ELF-1 (cell line): ENCODE measurements around the gene TSPAN3.

ENCODE experiments used
- DNase-seq: peaks from one replicate; pipeline ENCODE4 v3.0.0-alpha.2; 2016; ENCODE audit warnings: low read depth, low spot score

TSPAN3 gene

GRCh38 chr15:77070495-77071304 lies at the start of gene TSPAN3:
TSS of gene TSPAN3 (minus strand) at chr15:77071109. CDS start at chr15:77070954, 155 bp downstream.
- peak; percentile 95 for DNase-seq

DNA sequence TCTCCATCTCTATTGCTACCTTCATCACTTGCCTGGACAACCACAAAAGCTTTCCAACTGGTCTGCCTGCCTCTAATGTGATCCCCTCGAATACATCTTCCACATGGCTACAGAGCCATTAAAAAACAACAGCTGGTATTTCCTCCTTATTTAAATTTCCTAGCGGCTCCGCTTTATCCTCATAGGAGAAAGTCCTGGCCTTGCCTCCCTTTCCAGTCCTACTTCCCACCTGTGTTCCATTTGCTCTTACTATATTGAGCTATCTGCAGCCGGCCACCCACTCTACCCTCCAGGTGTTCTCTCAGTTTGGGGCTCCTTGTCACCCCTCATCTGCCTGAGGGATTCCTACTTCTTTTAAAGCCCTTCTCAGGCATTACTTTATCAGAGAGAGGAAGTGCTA lies 49.7 kb upstream of the TSPAN3 start:
- DNase-seq = no peak

DNA sequence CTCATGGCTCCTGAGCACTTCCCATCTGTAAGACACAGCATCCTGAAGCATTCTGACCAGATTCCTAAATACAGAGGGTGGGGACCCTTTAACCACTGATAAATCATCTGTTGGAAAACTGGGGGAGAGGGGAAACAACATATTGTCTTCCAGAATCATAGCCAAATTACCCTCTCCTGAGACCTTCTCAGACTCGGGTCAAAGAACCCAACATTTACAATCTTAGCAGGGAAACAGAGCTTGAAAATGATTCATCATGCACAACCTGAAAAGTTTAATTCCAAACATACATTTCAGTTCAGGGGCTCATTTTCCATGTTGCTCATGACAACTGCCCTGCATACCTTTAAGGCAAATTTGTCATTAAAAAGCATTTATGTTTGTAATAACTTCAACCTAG lies 48.5 kb upstream of the TSPAN3 start:
- DNase-seq = no peak

DNA sequence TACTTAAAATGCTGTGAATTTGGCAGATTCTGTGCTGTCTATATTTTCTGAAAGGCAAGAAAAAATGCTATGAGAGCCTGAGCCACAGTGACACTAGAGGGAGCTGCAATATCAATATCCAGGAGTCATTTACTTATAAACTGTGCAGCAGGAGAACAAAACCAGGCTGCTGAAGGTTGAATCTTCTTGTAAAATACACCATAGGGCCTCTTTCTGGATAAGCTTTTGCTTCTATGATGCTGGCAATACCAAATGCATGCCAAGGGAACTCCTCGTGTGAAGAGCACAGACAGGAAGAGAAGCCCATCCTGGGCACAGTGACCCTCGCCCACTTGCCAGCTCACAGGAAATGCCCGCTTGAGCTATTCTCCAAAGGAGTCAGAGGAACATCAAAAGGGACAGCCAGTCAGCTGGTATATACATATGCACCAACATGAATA lies 48.0 kb upstream of the TSPAN3 start:
- no peak for DNase-seq

DNA sequence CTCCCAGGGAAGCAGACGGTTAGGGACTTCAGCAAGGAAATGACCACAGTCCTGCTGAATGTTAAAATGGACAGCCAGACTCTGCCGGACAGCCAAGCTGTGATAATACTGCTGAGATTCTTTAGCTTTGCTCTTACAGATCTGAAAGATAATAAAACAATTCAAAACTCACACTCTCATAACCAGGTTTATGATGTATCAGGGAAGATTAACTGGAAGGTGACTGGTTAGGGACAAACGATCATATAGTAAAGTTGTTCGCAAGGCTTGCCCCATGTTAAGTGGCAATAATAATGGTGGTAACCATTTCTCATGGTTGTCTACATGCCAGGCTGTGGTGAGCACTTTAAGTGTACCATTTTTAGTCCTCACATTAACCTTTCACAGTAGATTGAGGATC lies 44.3 kb upstream of the TSPAN3 start:
- no peak for DNase-seq

- DNase-seq = peak; percentile 34
Observed at GRCh38 chr15:77112838-77113504, 42.1 kb upstream of the TSPAN3 start.

DNA sequence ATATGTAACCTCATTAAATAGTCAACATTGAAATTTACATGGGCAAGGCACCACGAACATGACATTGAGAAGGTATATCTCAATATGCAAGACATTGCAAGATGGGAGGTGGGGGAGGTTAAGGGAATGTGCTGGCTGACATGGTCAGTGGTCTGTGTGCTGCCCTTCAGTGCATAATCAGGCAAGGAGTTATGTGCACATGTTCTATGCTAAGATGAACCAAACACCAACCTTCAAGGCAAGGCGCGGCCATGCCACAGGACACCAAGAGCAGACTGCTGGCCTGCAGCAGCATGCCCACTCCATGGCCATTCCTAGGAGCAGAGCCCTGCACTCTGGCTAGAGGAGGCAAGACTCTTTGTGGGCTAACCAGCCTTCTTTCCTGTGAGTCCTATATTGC lies 40.9 kb upstream of the TSPAN3 start:
- no peak for DNase-seq

- peak; percentile 78 for DNase-seq
Observed at GRCh38 chr15:77107531-77108355, 36.8 kb upstream of the TSPAN3 start.

GRCh38 chr15:77107068-77107467 lies 36.2 kb upstream of the TSPAN3 start:
- DNase-seq = no peak

- DNase-seq = peak; percentile 10
Observed at GRCh38 chr15:77104155-77104554, 33.2 kb upstream of the TSPAN3 start.

DNA sequence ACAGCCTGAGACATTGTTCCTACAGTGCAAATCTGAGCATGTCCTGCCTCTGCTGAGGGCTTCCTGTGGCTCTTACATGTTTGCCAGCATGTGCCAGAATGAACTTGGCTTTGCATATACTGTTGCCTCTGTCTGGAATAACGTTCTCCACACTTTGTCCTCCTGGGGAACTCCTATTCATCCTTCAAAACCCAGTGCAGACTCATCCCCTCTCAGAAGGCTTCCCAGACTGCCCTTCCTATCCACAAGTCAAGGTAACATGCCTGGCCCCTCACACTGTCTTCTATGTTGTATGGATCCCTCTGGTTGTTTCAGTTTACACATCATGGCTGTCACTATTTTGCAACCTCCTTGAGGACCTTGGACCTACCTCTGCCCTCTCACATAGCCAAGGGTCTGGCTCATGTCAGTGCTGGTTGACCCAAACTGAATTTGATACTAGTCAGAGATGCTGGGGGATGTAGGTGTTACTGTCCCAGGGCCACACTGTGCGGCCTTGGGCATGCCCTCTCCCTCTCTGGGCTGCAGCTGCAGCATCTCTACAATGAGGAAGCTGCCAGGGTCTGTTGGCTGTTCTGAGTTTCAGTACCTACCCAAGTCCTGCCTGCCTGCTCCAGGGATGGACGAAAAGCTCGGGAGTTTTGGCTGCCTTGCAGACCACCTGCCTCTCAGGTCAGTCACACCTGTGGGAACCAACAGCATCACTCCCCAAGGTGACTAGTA lies 29.0 kb upstream of the TSPAN3 start:
- no peak for DNase-seq

DNA sequence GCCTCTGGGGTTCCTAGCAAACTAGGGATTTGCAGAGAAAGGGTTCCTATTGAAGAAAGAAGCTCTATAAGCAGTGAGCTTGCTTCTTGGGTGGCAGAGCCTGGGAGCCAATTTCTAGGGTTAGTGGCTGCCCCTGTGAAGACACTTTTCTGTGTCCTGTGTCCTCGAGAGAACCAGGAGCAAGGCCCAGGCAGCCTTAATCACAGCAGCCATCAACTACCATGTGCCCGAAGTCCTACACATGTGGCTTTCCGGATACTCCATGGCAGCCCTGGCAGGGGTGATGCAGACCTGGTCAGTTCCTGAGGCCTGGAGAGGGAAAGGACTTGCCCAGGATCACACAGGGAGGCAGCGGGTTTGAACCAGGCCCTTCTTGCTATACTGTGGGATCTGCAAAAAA lies 27.7 kb upstream of the TSPAN3 start:
- DNase-seq = no peak

GRCh38 chr15:77097921-77098320 lies 27.0 kb upstream of the TSPAN3 start:
- no peak for DNase-seq

DNA sequence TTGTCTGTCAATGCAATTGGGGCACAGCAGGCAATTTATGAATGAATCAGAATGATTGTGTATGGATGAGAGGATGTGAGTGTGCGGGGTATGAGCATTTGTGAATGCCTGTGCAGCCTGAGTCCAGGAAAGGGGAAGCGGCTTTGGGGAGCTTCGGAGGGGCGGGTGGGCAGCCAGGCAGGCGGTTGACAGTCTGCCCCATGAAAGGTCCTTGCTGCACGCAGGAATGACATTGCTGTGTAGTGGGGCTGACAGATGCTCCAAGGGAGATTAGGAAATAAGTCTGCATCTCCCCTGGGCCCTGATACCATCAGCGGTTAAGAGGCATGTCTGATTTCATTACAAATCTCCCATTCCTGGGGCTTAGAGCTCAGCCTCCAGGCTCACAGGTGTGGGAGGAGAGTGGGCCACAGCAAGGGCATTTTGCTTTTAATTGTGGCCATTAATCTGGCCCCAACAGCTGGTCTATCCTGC lies 26.4 kb upstream of the TSPAN3 start:
- no peak for DNase-seq

GRCh38 chr15:77096541-77096940 lies 25.6 kb upstream of the TSPAN3 start:
- no peak for DNase-seq

DNA sequence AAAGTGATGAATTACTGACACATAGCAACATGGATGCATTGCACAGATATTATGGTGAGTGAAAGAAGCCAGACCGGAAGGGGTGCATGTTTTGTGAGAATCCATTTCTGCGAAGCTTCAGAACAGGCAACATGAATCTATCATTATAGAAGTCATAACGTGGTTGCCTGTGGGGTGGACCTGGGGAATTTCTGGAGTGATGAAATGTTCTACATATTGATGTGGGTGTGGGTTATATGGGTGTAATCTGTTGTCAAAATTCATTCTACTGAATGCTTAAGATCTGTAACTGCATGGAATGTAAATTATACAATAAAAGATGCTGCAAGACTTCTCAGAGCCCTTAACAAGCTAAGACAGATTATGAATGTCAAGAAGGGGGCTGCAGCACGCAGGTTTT lies 25.2 kb upstream of the TSPAN3 start:
- DNase-seq = no peak

GRCh38 chr15:77094397-77095030 lies 23.6 kb upstream of the TSPAN3 start:
- DNase-seq = peak; percentile 19

DNA sequence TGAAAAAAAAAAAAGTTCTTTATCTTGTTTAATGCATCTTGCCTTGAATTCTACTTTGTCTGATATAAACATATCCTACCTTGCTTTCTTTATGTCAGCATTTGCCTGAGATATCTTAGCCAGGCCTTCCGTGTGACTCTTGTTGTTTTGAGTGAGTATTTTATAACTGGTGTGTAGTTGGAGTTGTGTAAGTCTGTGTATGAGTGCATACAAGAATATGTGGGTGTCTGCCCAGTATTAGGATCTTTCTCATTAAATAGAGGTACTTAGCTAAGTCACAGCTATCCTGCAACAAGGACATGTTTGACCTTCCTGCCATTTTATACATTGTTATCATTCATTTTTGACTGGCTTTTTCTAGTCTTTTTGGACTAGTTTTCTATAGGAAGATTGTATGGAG lies 22.5 kb upstream of the TSPAN3 start:
- no peak for DNase-seq

GRCh38 chr15:77091097-77091496 lies 20.2 kb upstream of the TSPAN3 start:
- DNase-seq = no peak

- no peak for DNase-seq
Observed at GRCh38 chr15:77087213-77087612, 16.3 kb upstream of the TSPAN3 start.

DNA sequence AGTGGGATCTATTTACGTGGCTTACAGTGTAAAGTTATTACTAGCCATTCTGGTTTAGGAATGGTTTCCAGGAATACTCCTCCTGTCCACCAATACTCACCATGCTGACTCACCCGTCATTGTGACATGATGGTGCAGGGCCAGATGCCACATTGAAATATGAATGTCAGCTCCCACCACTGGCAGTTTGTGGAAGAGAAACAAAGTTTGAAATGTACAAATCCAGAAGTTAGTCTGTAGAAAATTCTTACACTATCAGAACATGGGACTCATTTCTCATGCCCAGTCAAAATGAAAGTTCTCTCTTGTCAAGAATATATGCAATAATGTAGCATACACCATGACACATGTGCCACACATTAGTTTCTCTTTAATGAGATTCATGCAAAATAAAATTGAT lies 14.4 kb upstream of the TSPAN3 start:
- no peak for DNase-seq
